HEK293 (cell line): Measurements from ENCODE around the gene ESRRA.

Experiments used
- CTCF ChIA-PET: fragments of 350-600 bp; formaldehyde crosslinking; extraction: SDS; loops from one replicate; lab custom pipeline; 2021; ENCODE audit warnings: antibody characterized with exemption; lab: Yijun Ruan, JAX
- POLR2A ChIA-PET: fragments of 300-600 bp; formaldehyde crosslinking; extraction: SDS; loops from one replicate; lab custom pipeline; 2020; ENCODE audit warnings: antibody characterized with exemption, inconsistent platforms; lab: Yijun Ruan, JAX
- H3K27ac ChIP-seq: fragments of 200-500 bp; sonication (Bioruptor generic); 2 replicates; pipeline ENCODE4 v1.5.1; 2014; ENCODE audit warnings: low read depth, low read length, control low read depth, inconsistent platforms; ENCODE audit errors: extremely low read depth
- H3K36me3 ChIP-seq, 2 experiments: fragments of 200-500 bp in 1 of 2; sonication (Bioruptor generic) in 1 of 2; 1 replicate in 1 of 2; 2 replicates in 1 of 2; pipeline ENCODE4 v1.5.1; 2014 to 2017; ENCODE audit warnings: inconsistent platforms in 2 of 2, low read length in 2 of 2; ENCODE audit not compliant: control insufficient read depth in 2 of 2, insufficient read depth in 1 of 2
- H3K4me1 ChIP-seq: fragments of 200-500 bp; sonication (Bioruptor generic); 2 replicates; pipeline ENCODE4 v1.5.1; 2014; ENCODE audit warnings: mild to moderate bottlenecking, low read length, inconsistent platforms; ENCODE audit not compliant: control insufficient read depth, insufficient read depth
- H3K4me3 ChIP-seq: 2 replicates; pipeline ENCODE4 v1.5.1; 2011; ENCODE audit warnings: low read depth, mild to moderate bottlenecking, control low read depth, low read length, moderate library complexity
- H3K9me3 ChIP-seq: fragments of 200-500 bp; sonication (Bioruptor generic); 2 replicates; pipeline ENCODE4 v1.5.1; 2014; ENCODE audit warnings: low read depth, low read length, inconsistent platforms; ENCODE audit not compliant: control insufficient read depth, insufficient read depth
- BCL11B ChIP-seq: fragments of 450-650 bp; formaldehyde crosslinking; IDR thresholded peaks from 2 replicates; pipeline ENCODE4 v1.5.1; 2016; ENCODE audit warnings: low read depth, missing biosample characterization, missing genetic modification characterization
- EGR2 ChIP-seq: fragments of 450-650 bp; formaldehyde crosslinking; IDR thresholded peaks from 2 replicates; pipeline ENCODE4 v1.5.1; 2016; ENCODE audit warnings: low read depth, missing biosample characterization, missing genetic modification characterization
- KLF7 ChIP-seq: fragments of 450-650 bp; formaldehyde crosslinking; IDR thresholded peaks from 2 replicates; pipeline ENCODE4 v1.5.1; 2016; ENCODE audit warnings: missing biosample characterization, missing genetic modification characterization, borderline replicate concordance
- PRDM1 ChIP-seq: fragments of 450-650 bp; formaldehyde crosslinking; IDR thresholded peaks from 2 replicates; pipeline ENCODE4; 2016; ENCODE audit warnings: missing biosample characterization, missing genetic modification characterization
- ZBTB7A ChIP-seq: fragments of 450-650 bp; formaldehyde crosslinking; IDR thresholded peaks from 2 replicates; pipeline ENCODE4 v1.5.1; 2016; ENCODE audit warnings: low read depth, missing biosample characterization, missing genetic modification characterization
- ZFP69B ChIP-seq: fragments of 450-650 bp; formaldehyde crosslinking; IDR thresholded peaks from 2 replicates; pipeline ENCODE4 v1.5.1; 2016; ENCODE audit warnings: missing biosample characterization, missing genetic modification characterization
- ZNF223 ChIP-seq: fragments of 450-650 bp; formaldehyde crosslinking; IDR thresholded peaks from 2 replicates; pipeline ENCODE4 v1.5.1; 2016; ENCODE audit warnings: missing biosample characterization, missing genetic modification characterization
- ZNF324 ChIP-seq: fragments of 450-650 bp; formaldehyde crosslinking; IDR thresholded peaks from 2 replicates; pipeline ENCODE4 v1.5.1; 2016; ENCODE audit warnings: missing biosample characterization, missing genetic modification characterization
- ZNF335 ChIP-seq: fragments of 450-650 bp; formaldehyde crosslinking; conservative IDR thresholded peaks from 2 replicates; pipeline ENCODE4 v1.5.1; 2016; ENCODE audit warnings: missing biosample characterization, missing genetic modification characterization
- ZNF561 ChIP-seq: fragments of 450-650 bp; IDR thresholded peaks from 2 replicates; pipeline ENCODE4 v1.5.1; 2018; ENCODE audit warnings: missing biosample characterization, missing genetic modification characterization, borderline replicate concordance
- ZNF585B ChIP-seq: fragments of 450-650 bp; formaldehyde crosslinking; IDR thresholded peaks from 2 replicates; pipeline ENCODE4 v1.5.1; 2016; ENCODE audit warnings: missing biosample characterization, missing genetic modification characterization
- ZNF600 ChIP-seq: fragments of 450-650 bp; formaldehyde crosslinking; IDR thresholded peaks from 2 replicates; pipeline ENCODE4 v1.5.1; 2016; ENCODE audit warnings: missing biosample characterization, missing genetic modification characterization
- ZNF621 ChIP-seq: fragments of 450-650 bp; formaldehyde crosslinking; IDR thresholded peaks from 2 replicates; pipeline ENCODE4 v1.5.1; 2017; ENCODE audit warnings: missing biosample characterization, missing genetic modification characterization
- ZNF623 ChIP-seq: fragments of 450-650 bp; formaldehyde crosslinking; IDR thresholded peaks from 2 replicates; pipeline ENCODE4 v1.5.1; 2016; ENCODE audit warnings: missing biosample characterization, missing genetic modification characterization
- ZNF626 ChIP-seq: fragments of 450-650 bp; sonication (Bioruptor Pico); formaldehyde crosslinking; IDR thresholded peaks from 2 replicates; pipeline ENCODE4 v1.5.1; 2018; ENCODE audit warnings: missing biosample characterization, missing genetic modification characterization, inconsistent platforms
- ZNF654 ChIP-seq: fragments of 450-650 bp; formaldehyde crosslinking; IDR thresholded peaks from 2 replicates; pipeline ENCODE4 v1.5.1; 2016; ENCODE audit warnings: low read depth, missing biosample characterization, missing genetic modification characterization
- ZNF664 ChIP-seq: fragments of 450-650 bp; formaldehyde crosslinking; IDR thresholded peaks from 2 replicates; pipeline ENCODE4 v1.5.1; 2016; ENCODE audit warnings: missing biosample characterization, missing genetic modification characterization
- ZNF843 ChIP-seq: fragments of 450-650 bp; formaldehyde crosslinking; IDR thresholded peaks from 2 replicates; pipeline ENCODE4 v1.5.1; 2016; ENCODE audit warnings: missing biosample characterization, missing genetic modification characterization
- ZXDB ChIP-seq: fragments of 450-650 bp; formaldehyde crosslinking; IDR thresholded peaks from 2 replicates; pipeline ENCODE4 v1.5.1; 2016; ENCODE audit warnings: missing biosample characterization, missing genetic modification characterization
- TF ChIP-seq, protein P1 (sequence below): fragments of 450-650 bp; formaldehyde crosslinking; IDR thresholded peaks from 2 replicates; pipeline ENCODE4 v1.5.1; 2016; ENCODE audit warnings: missing biosample characterization, missing genetic modification characterization

The ESRRA gene

DNA sequence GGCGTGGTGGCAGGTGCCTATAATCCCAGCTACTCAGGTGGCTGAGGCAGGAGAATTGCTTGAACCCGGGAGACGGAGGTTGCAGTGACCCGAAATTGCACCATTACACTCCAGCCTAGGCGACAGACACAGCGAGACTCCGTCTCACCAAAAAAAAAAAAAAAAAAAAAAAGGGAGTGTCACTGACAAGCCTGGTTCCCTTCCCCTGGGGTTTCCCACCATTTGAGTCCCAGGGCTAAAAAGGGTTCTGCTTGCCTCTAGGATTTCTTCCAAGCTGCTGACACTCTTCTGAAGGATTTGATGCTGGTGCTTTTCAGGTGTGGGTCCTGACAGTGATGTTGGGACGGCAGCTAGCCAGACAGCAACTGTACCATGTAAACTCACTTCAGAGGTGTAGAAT is 33.4 kb downstream of the ESRRA start:
- Histone ChIP-seq H3K27ac (no peak overlapping the region), H3K9me3 (no peaks in the 10 kb centered on the region), H3K4me3 (no peak overlapping the region), H3K36me3 (no peaks in the 10 kb centered on the region), H3K4me1 (no peaks in the 10 kb centered on the region)
- ChIA-PET POLR2A (no interaction called here), CTCF (interaction anchor here (0.6 to 9.6 kb wide), 4 partner anchors 17 to 423 kb away, joined by 3 to 81 read pairs (median 5); partner anchors contain the start of gene RPS6KA4)
- TF ChIP-seq ZNF621 (no peak), BCL11B (tag by site-specific recombination) (no peak), KLF7 (no peak), ZNF843 (tag by site-specific recombination) (no peak)

DNA sequence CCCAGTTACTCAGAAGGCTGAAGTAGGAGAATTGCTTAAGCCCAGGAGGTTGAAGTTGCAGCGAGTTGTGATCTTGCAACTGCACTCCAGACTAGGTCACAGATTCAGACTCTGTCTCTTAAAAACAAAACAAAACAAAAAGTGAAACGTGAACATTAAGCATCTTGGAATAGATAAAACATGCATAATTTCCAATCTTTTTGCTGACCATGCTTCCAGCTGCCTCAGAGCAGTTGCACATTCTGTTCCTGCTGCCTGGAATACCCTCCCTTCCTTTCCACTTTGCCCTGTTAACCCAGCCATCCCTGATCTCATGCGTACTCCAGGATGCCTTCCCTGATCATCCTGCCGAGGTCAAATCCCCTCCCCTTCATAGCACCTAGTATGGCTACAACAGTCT is 34.0 kb downstream of the ESRRA start:
- H3K27ac ChIP-seq: no peak overlapping the region
- no peak overlapping the region for H3K4me3 ChIP-seq

DNA sequence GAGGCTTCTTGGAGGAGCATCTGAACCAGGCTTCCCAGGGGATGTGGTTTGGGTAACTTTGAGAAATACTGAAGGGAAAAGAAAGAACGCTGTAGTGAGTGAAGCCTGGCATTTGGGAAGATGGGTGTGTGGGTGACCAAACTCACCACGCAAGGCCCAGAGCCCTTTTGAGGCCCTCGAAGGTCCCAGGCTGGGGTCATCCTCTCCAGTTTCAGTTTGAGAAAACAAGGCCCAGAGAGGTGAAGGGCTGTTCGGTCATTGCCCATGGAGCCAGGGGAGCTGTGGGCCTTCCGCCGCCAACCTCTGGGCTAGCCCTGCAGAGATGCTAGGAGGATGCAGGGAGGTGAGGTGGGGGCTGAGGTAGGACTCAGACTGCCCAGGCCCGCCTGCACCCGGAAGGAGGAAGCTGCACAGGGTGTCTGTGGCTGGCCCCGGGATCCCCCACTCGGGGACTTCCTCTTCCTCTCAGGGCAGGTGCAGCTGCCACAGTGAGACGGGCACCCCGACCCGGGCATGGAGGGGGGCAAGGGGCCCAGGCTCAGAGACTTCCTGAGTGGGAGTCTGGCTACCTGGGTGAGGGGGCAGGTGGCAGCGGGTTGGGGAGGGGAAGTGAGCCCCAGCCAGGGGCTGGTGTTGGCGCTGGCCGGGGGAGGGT is 34.6 kb downstream of the ESRRA start, which contains the start of gene CCDC88B:
Gene CCDC88B (plus strand): TSS at position 451 of the 655 bp plus-strand sequence. CDS start 63 bp downstream, at position 514.
- ChIA-PET POLR2A (no interaction called here), CTCF (interaction anchor here (0.5 to 7.9 kb wide), 4 partner anchors 15 to 221 kb away, joined by 3 to 86 read pairs (median 12); partner anchors contain the start of genes FKBP2, PRDX5 and TRMT112)
- H3K4me1 ChIP-seq: no peaks in the 10 kb centered on the region
- H3K4me3 ChIP-seq: no peak within 1 kb of the TSS
- H3K36me3 ChIP-seq: no peaks in the 10 kb centered on the region
- no peaks in the 10 kb centered on the region for H3K9me3 ChIP-seq
- TF ChIP-seq ZNF600 (no peak), PRDM1 (tag by site-specific recombination) (no peak), ZXDB (tag by site-specific recombination) (no peak), ZNF654 (tag by site-specific recombination) (no peak), EGR2 (tag by site-specific recombination) (no peak), ZNF585B (tag by site-specific recombination) (no peak), ZNF561 (tag by site-specific recombination) (no peak), ZBTB7A (tag by site-specific recombination) (no peak), ZFP69B (tag by site-specific recombination) (no peak), ZNF664 (tag by site-specific recombination) (no peak), ZNF223 (tag by site-specific recombination) (no peak), ZNF623 (tag by site-specific recombination) (no peak), ZNF335 (tag by site-specific recombination) (no peak), ZNF324 (no peak)
- TF ChIP-seq, protein P1, sequence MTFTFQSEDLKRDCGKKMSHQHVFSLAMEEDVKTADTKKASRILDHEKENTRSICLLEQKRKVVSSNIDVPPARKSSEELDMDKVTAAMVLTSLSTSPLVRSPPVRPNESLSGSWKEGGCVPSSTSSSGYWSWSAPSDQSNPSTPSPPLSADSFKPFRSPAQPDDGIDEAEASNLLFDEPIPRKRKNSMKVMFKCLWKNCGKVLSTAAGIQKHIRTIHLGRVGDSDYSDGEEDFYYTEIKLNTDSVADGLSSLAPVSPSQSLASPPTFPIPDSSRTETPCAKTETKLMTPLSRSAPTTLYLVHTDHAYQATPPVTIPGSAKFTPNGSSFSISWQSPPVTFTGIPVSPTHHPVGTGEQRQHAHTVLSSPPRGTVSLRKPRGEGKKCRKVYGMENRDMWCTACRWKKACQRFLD (tag by site-specific recombination): no peak
- no peak within 1 kb of the TSS for H3K27ac ChIP-seq

More for the DNA sequence above, 34.0 kb downstream of the ESRRA start:
- Histone ChIP-seq H3K9me3 (no peaks in the 10 kb centered on the region), H3K36me3 (no peaks in the 10 kb centered on the region), H3K4me1 (no peaks in the 10 kb centered on the region)
- CTCF ChIA-PET: interaction anchor here (0.5 to 9.6 kb wide), 4 partner anchors 17 to 422 kb away, joined by 3 to 81 read pairs (median 3); partner anchors contain the start of genes FKBP2 and RPS6KA4
- TF ChIP-seq ZNF626: no peak
- POLR2A ChIA-PET: no interaction called here
